Occipital lobe (tissue), 2 donors: ENCODE measurements around the gene RNF182. TPM values are rescaled to one million over a fixed set of nuclear protein-coding genes. Genes with fewer than 3 reads are reported as not detected.
"Not testable (repeated sequence)": the region's sequence is repeated elsewhere in the genome, so short reads cannot be mapped to it uniquely, and the experiment has no call there.

Experiments
- DNase-seq: peaks from one replicate; lab custom pipeline; 2025; lab: John Stamatoyannopoulos, UW
- total RNA-seq: library from RNA; depleted of rRNA; stranded (reverse); fragments of >200 nt; gene quantifications from one replicate; pipeline ENCODE4 v1.2.3, GENCODE V29; 2014

RNF182 gene
- total RNA-seq, 1 donor from 2014 or later, result 73.6 TPM

DNA sequence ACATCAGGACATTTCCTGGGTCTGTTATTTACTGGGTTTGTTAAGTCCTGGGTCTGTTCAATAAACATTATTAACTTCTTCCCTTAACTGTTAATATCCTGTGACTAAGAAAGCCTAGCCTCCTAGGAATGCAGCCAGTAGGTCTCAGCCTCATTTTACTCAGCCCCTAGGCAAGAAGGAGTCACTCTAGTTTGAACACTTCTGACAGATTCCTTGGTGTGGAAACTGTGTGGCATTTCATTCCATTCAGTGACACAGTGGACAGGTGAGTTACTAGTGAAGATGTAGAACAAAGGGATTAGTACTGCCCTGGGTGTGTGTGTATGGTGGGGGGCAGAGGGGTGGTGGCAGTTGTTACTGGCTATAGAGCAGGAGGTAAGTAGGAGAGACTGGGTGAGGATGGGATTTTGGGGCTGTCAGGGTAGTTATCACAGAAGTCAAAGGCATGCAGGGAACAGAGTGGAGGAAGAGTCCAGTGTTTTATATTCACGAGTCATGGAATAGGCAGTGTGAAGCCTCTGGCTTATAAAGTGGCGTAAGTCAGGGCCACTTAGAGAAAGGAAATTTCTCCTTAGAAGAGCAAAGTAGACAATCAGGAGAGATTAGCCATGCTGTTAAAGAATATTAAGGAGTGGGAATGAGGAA, 28.4 kb downstream of the RNF182 start:
- DNase-seq, result no peak

DNA sequence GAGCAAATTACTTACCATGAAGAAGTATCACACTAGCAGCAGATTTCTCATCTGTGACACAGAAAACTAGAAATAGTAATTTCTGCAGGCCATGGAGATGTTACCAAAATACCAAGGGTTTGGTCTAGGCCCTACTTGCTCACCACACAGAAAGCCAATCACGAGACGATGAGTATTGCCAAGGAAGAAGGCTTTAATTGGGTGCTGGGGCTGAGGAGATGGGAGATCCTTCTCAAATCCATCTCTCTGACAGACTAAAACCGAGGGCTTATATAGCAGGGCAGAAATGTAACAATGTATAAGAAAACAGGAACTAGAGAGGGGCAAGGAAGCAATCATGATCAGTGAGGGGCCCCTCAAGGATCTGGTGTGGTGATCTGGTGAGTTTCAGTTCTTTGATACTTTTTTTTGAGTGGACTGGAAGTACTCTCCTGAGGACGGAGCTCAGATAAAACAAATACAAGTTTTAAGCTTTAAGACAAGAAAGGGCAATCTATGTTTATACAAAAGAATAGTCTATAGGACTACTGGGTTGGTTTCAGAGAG, 40.9 kb downstream of the RNF182 start:
- no peak for DNase-seq

DNA sequence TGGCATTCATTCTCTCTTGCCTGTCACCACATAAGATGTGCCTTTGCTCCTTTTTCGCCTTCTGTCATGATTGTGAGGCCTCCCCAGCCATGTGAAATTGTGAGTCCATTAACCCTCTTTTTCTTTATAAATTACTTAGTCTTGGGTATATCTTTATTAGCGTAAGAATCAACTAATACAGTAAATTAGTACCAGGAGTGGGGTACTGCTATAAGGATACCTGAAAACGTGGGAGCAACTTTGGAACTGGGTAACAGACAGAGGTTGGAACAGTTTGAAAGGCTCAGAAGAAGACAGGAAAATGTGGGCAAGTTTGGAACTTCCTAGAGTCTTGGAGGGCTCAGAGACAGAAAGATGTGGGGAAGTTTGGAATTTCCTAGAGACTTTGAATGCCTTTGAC, 46.6 kb downstream of the RNF182 start:
- no peak for DNase-seq

DNA sequence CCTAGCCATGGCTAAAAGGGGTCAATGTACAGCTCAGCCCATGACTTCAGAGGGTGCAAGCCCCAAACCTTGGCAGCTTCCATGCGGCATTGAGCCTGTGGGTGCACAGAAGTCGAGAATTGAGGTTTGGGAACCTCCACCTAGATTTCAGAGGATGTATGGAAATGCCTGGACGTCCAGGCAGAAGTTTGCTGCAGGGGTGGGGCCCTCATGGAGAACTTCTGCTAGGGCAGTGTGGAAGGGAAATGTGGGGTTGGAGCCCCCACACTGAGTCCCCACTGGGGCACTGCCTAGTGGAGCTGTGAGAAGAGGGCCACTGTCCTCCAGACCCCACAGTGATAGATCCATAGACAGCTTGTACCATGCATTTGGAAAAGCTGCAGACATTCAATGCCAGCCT, 47.9 kb downstream of the RNF182 start:
- DNase-seq, result not testable (repeated sequence)

DNA sequence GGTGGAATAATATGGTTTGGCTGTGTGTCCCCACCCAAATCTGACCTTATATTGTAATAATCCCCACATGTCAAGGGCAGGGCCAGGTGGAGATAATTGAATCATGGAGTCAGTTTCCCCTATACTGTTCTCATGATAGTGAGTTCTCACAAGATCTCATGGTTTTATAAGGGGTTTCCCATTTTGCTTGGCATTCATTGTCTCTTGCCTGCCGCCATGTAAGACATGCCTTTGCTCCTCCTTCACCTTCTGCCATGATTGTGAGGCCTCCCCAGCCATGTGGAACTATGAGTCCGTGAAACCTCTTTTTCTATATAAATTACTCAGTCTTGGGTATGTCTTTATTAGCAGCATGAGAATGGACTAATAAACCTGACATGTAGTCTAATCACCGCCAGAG, 48.7 kb downstream of the RNF182 start:
- DNase-seq, result not testable (repeated sequence)

DNA sequence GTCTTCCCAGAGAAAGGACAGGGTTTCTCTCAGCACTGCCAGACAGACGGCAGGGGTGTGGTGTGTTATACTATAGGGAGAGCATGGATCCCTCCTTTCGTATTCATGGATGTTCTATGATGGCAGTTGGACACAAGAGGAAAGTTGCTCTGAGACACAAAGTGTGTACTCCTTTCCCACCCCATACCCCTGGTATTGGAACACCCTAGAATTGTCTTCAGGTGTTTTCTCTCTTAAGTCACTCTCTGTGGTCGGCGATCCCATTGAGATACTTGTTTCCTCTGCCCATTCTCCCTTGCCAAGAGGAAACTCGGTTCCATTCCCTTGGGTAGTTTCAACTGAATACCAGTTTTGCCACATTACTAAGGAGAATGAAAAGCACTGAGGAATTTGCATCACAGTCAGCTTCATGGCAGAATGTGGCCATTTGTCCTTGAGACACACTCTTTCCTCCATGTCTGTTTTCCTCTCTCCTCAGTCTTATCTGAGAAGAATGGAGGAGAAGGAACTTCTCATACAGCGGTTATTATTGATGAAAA, 53.4 kb downstream of the RNF182 start:
- no peak for DNase-seq

DNA sequence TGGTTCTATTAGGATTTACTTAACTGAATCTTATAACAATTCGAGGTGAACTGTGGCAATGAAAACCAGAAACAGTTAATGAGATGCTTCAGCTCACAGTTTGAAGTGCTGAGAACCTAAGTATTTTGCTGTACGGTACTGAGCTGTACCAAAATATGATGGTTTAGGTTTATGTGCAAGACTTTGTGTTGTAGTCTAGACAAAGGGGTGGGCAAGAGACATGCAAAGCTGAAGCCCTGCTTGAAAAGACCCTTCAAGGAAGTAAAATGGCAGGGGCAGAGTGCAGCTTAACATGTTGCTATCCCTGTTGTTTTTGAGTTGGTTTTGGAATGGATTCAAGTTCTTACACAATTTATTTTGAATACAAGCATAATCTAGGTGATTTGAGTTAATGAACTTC, 54.0 kb downstream of the RNF182 start:
- DNase-seq, result no peak

DNA sequence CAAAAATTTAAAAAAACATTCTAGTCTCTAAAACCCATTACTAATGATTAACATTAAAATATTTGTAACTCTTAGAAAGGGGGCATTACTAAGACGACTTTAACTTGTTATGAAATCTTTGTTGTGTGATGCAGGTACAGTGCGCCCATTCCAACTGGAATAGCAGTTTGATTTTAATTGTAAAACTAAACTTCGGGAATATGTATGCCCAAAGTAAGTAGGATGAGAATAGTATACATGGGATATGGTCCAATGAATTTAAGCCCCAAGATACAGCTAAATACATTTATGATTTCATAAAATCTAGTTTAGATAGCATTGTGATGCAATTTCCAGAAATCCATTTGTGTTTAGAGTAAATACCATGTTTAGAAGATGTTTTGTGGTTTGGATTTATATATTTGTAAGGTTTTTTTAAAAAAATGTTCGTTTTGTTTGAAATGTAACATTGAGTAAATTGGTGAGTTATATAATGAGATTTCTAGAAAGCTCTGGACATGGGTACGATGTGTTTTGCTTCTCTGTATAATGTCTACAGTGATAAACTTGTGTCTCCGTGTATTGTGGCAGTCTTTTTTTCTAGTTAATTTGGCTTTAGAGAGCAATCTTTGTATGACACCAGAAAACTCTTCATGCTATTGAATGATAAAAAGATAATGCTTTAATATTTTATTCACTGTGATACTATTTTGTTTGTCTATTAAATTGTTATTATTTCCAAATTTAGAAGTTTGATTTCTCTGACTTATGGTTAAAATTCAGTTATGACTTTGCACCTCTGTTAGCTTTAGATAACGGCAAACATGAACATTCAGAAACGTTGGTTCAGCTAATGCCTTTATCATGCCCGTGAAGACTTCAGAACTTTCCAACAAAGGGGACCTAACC, 54.8 kb downstream of the RNF182 start:
- DNase-seq, result no peak

DNA sequence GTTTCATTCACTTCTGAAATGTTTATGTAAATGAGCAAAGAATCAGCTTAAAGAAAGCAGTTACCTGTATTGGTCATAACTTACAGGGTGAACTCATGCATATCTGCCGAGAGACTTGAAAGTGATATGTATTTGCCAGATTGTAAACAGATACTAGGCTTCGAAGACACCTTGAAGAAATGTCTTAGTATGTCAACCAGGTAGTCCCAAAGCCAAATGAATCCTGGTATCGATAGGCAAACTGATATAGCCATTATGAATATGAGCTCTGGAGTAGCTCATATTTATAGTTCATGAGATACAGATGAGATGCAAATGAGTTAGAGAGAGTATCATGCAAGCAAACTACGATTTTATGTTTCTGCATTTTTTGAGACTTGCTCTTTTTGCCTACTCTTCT, 55.8 kb downstream of the RNF182 start:
- DNase-seq, result no peak

DNA sequence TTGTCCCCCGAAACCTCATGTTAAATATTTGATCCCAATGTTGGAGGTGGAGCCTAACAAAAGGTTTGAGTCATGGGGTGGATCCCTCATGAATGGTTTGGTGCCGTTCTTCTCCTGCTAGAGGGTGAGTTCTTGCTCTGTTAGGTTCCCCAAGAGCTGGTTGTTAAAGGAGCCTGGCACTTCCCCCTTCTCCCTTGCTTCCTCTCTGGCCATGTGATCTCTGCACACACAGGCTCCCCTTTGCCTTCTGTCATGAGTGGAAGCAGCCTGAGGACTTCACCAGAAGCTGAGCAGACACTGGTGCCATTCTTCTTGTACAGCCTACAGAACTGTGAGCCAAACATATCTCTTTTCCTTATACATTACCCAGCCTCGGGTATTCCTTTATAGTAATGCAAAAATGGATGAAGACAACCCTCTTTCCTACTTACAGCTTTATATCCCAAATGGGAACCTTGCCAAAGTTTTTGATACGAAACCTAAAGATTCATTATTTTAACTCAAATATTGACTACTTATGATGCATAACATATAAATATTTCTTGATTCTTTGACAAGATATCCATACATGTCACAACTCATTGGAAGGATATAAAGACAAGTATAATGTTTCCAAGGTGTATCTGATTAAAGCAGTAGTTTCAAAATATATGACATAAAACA, 61.0 kb downstream of the RNF182 start:
- no peak for DNase-seq

DNA sequence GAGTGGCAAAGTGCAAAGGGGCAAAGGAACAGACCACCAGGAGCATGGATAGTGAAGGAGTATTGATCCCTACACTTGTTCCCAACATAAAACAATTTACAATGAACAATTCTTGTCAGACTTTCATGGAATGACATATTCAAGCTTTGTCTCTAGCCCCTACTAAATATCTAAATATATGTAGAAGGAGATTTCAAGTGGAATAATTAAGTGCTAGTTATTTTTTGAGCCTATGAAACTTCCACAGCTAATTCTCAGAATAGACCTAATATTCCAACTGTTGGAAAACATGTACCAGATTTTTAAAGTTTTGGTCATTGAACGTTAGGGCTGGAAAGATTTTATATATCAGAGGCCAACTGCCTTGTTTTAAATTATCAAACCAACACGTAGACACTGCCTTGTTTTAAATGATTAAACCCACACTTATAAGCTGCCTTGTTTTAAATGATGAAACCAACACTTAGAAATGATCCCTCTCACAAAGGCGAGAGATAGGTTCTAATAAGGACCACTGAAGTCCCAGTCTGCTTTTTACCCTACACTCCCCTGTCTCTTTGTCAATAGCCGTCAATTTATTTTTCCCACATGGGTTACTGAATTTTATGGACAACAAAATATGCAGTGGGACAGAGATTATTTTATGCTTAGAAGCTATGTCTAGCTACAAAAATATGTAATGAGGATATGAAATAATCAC, 62.1 kb downstream of the RNF182 start:
- no peak for DNase-seq

DNA sequence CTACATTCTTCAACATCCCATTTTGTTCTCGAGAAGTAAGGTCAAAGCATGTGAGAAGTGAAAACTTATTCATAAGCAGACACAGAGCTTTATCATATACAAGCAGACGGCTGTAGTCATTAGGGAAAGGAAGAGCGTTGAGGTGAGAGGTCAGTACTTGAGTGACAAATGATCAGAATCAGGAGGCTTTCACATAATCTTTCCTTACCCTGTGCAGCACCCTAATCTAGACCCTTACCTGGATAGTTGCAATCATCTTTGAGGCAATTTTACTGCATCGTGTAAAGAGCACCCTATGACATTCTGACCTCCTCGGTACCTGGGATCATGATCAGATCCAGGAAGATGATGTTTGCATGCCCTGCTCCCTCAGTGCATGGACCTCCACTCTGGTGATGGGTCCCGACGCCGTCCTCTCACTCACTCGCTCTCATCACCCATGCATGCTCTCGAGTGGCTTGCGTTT, 62.7 kb downstream of the RNF182 start:
- DNase-seq, result no peak

DNA sequence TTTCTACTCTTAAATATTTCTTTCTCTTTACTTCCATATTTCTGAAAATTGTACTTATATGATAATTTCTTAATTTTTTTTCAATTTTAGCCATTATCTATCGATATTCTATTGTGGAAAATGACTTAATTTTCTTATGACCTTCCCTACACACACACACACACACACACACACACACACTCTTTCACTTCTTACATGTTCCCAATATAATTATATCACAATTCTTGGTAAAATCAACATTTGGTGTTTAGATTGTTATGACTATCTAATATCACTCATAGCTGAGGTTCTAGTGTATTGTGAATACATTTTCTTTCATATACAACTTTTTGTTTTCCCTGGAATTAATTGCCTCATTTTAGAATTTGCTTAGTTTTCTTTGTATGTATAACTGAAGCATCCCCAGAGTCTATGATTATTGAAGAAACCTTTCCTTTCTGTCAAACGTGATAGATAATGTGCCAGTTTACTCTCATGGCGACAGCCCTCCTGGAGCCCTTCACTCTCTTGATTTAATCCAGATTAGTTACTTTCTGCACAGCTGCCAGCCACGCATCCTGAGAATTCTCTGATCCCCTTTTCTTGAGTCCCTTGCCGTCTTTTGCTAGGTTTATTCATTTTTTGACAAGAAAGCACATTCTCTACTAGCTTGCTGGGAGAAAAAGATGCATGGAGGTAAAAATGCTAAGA, 63.4 kb downstream of the RNF182 start:
- DNase-seq, result no peak

DNA sequence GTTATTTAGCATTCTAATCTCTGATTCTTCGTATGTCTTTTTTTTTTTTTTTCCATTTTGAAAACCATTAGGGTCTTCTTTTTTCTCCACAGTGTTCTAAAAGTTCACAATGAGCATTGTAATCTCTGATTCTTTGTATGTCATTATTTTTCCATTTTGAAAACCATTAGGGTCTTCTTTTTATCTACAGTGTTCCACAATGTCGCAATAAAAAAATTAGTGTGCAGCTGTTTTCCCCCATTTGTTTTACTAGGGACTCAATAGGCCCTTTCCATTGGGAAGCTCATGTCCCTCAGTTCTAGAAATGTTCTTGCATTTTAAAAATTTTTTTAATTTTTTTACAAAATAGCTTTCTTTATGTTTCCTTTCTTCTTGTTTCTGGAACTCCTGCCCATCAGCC, 64.2 kb downstream of the RNF182 start:
- no peak for DNase-seq

DNA sequence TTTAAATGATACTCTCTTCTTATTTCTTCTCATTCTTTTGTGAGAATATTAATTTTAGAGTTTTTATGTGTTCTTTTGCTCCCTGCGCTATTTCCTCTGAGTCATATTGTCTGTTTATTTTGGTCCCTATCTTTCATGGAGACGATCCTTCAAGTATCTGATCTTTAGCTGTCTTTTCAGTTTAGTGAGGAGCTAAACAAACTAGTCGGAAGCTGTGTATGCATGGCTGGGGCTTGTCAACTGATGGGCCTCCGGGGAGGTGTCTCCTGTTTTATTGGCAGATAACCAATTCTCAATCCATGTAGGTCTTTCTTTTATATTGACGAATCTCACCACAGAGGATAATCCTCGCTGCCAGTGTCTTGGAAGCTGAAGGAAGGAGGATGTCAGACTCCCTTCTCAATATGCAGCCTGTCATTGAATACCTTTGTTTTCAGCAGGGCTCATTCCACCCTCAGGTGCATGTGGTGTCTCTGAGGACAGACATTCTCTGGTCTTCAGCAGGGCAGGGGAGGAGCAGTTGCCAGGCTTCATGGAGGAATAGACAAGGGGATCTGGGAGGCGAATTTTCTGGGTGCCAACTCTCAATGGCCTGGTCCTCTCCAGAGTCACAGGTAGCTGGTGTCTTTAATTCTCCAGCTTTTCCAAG, 64.9 kb downstream of the RNF182 start:
- DNase-seq, result no peak

DNA sequence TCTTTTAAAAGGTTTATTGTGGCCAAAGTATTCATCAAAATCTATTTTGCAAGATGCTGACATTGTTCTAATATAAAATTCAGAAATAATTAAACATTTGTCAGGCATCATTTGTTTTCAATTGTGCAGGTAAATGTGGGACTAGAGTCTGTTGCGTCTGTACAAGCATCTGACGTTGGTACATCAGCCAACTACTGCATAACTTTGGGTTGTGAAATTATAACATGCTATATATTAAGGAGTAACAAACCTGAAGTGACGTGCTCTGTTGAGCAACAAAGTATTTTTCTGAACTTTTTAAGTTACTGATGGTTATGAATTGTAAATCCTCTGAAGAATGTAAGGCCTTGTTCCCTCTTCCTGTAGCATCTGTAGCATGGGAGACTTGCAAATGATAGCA, 66.0 kb downstream of the RNF182 start:
- no peak for DNase-seq

DNA sequence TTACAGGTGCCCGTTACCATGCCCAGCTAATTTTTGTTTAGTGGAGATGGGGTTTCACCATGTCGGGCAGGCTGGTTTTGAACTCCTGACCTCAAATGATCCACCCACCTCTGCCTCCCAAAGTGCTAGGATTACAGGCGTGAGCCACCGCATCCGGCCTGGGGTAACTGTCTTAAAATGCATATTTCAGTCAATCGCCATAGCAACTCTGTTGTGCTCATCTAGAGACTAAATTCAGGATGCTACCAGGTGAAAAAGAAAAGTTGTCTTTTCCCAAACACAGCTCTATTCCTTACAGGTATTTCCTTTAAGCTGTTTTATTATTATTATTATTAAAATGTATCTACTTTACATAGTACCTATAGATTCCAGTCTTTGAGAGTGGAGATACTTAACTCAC, 66.6 kb downstream of the RNF182 start:
- DNase-seq, result no peak

DNA sequence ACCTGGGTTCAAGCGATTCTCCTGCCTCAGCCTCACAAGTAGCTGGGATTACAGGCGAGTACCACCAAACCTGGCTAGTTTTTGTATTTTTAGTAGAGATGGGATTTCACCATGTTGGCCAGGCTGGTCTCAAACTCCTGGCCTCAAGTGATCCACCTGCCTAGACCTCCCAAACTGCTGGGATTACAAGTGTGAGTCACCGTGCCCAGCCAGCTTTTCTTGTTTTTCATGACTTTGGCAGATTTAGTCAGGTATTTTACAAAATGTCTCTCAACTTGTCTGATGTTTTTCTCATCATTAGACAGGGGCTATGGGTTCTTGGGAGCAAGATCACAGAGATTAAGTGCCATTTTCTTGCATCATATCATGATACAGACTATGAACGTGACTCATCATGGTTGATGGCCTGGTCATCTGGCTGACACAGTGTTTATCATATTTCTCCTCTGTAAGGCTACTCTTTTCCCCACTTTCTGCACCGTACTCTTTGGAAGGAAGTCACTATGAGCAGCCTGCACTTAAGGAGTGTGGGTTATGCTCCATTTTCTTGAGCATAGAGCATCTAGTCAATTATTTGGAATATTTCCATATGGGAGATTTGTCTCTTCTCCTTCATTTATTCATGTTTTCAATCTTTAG, 67.8 kb downstream of the RNF182 start:
- DNase-seq, result no peak

DNA sequence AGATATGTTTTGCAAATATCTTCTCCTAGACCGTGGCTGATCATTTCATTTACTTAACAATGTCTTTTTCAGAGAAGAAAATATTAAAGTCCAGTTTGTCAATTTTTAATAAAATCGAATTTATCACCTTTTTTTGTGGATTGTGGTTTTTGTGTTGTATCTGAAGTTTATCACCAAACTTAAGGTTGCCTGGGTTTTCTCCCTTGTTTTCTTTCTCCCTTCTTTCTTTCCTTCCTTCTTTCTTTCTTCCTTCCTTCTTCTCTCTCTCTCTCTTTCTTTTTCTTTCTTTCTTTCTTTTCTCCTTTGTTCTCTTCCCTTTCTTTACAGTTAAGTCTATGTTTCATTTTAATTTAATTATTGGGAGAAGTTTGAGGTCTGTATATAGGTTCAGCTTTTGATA, 68.7 kb downstream of the RNF182 start:
- DNase-seq, result no peak

DNA sequence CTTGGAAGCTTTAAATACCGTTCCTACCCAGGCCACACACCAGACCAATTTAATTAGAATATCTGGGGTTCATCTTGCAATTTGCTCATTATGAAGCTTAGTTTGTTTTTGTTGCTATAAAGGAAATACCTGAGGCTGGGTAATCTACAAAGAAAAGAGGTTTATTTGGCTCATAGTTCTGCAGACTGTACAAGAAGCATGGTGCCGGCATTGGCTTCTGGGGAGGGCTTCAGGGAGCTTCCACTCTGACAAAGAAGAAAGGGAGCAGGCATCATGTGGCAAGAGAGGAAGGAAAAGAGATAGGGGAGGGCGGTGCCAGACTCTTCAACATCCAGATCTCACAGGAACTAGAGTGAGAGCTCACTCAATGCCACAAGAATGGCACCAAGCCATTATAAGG, 73.6 kb downstream of the RNF182 start:
- DNase-seq, result no peak
